Activated T-cell treated with anti-CD3 and anti-CD28 coated beads, Interleukin-2, amount 50 U/mL, for 24 hours (primary cell): ENCODE measurements around the gene UHRF1.
A peak's percentile ranks its signal among the peaks of the same experiment; 100 is the strongest.
"Not testable (repeated sequence)": the region's sequence is repeated elsewhere in the genome, so short reads cannot be mapped to it uniquely, and the experiment has no call there.

Source experiments
- DNase-seq: peaks from one replicate; pipeline ENCODE4 v3.0.0-alpha.2; 2020
- H3K27ac Mint-ChIP-seq: 2 replicates; pipeline ENCODE4 v1.8.0; 2020; ENCODE audit warnings: mild to moderate bottlenecking, mixed read lengths
- H3K27me3 Mint-ChIP-seq: 2 replicates; pipeline ENCODE4 v1.8.0; 2020; ENCODE audit warnings: mixed read lengths
- H3K36me3 Mint-ChIP-seq: 2 replicates; pipeline ENCODE4 v1.8.0; 2020; ENCODE audit warnings: low read depth, mixed read lengths
- H3K4me1 Mint-ChIP-seq: 2 replicates; pipeline ENCODE4 v1.8.0; 2020; ENCODE audit warnings: low read depth, mixed read lengths
- H3K4me3 Mint-ChIP-seq: 2 replicates; pipeline ENCODE4 v1.8.0; 2020; ENCODE audit warnings: mild to moderate bottlenecking, moderate library complexity, mixed read lengths
- H3K9me3 Mint-ChIP-seq: 2 replicates; pipeline ENCODE4 v1.8.0; 2020; ENCODE audit warnings: mixed read lengths

The UHRF1 gene

DNA sequence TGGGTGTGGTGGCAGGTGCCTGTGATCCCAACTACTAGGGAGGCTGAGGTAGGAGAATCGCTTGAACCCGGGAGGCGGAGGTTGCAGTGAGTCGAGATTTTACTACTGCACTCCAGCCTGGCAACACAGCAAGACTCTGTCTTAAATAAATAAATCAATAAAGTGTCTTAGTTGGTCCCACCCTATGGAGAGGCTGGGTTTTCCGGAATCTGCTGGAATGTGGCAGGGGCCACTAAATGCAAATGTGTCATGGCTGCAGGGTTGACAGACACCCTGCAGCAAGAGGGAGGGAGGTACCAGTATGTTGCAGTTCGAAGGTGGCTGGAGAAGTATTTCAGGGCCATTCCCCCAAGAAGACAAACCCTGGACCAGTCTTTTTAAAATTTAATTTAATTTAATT lies 24.3 kb upstream of the UHRF1 start:
- H3K27me3 Mint-ChIP-seq, H3K4me1 Mint-ChIP-seq, H3K36me3 Mint-ChIP-seq, DNase-seq, H3K27ac Mint-ChIP-seq, H3K4me3 Mint-ChIP-seq, H3K9me3 Mint-ChIP-seq: not testable (repeated sequence)

- not testable (repeated sequence) for H3K27me3 Mint-ChIP-seq, DNase-seq, H3K4me1 Mint-ChIP-seq, H3K27ac Mint-ChIP-seq, H3K9me3 Mint-ChIP-seq, H3K4me3 Mint-ChIP-seq, H3K36me3 Mint-ChIP-seq
Measured at GRCh38 chr19:4887803-4888202, 21.5 kb upstream of the UHRF1 start.

DNA sequence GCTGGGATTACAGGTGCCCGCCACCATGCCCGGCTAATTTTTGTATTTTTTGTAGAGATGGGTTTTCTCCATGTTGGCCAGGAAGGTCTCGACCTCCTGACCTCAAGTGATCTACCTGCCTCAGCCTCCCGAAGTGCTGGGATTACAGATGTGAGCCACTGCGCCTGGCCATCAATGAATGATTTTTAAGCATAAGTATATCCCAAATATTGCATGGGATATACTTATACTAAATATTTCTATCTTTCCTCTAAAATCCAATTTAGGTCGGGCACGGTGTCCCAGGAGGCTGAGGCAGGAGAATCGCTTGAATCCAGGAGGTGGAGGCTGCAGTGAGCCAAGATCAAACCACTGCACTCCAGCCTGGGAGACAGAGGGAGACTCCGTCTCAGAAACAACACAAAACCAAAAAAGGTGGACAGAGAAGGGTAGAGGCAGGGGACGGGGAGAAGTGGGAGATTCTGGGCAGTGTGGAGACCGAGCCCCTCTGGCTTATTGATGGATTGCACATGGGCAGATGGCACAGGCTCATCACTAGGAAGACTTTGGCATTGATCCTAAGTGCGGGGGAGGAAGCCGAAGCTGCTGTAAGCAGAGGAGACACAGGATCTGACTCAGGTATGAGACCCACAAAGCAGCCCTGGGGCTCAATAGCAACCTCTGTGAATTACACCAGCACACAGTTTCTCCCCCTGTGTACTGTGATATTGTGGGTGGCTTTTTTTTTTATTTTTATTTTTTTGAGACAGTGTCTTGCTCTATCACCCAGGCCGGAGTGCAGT lies 20.1 kb upstream of the UHRF1 start:
- Mint-ChIP-seq H3K27me3 (no peaks in the 10 kb centered on the region), H3K9me3 (no peaks in the 10 kb centered on the region), H3K4me1 (no peaks in the 10 kb centered on the region), H3K36me3 (peaks cover 8% of the 10 kb centered on the region), H3K4me3 (no peak overlapping the region), H3K27ac (no peak overlapping the region)
- no peak for DNase-seq

DNA sequence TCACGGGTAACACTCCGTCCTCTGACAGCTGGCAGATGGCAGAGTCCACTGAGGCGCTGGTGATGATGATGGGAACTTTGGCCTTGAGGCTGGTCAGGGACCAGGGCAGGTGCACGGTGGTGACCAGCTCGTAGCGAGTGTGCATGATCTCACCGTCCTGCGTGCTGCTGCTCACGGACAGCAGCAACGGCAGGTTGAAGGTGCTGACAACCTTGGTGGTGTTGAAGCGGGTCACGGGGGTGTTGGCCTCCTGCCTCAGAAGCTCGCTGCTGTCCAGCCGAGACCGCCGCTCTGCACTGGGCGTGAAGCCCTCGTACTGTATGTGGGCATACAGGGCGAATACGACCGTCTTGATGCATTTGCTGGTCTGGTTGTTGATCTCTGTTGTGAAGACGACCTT lies 18.2 kb upstream of the UHRF1 start:
- Mint-ChIP-seq H3K36me3 (peaks cover 8% of the 10 kb centered on the region), H3K9me3 (no peaks in the 10 kb centered on the region), H3K4me3 (no peak overlapping the region), H3K27me3 (no peaks in the 10 kb centered on the region), H3K27ac (no peak overlapping the region), H3K4me1 (peaks cover 3% of the 10 kb centered on the region)
- no peak for DNase-seq

- H3K27ac Mint-ChIP-seq, H3K4me1 Mint-ChIP-seq, H3K36me3 Mint-ChIP-seq, H3K27me3 Mint-ChIP-seq, H3K9me3 Mint-ChIP-seq, DNase-seq, H3K4me3 Mint-ChIP-seq: not testable (repeated sequence)
Measured at GRCh38 chr19:4892962-4893361, 16.3 kb upstream of the UHRF1 start.

DNA sequence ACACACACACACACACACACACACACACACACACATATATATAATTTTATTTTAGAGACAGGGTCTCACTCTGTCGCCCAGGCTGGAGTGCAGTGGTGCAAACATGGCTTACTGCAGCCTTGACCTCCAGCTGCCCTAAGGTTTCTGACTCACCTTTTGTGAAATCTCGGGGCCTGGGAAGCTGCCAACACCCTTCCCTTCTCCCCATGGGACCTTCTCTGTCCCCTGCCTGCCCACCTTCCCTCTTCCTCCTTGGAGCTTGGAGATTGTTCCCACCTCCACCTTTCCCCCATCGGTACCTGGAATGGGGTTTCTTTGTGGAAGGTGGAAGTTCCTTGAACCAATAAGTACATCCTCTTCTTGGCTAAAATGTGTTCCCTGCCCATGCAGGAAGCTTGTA lies 12.9 kb upstream of the UHRF1 start:
- DNase-seq: no peak
- Mint-ChIP-seq H3K4me3 (no peak overlapping the region), H3K36me3 (peaks cover under 1% of the 10 kb centered on the region), H3K27ac (peak overlapping the region; percentile 40), H3K27me3 (no peaks in the 10 kb centered on the region), H3K9me3 (no peaks in the 10 kb centered on the region), H3K4me1 (peaks cover 6% of the 10 kb centered on the region)

GRCh38 chr19:4897146-4897545 lies 12.2 kb upstream of the UHRF1 start:
- peaks cover 6% of the 10 kb centered on the region for H3K4me1 Mint-ChIP-seq
- no peaks in the 10 kb centered on the region for H3K27me3 Mint-ChIP-seq
- no peak overlapping the region for H3K4me3 Mint-ChIP-seq
- DNase-seq: no peak
- no peaks in the 10 kb centered on the region for H3K9me3 Mint-ChIP-seq
- H3K27ac Mint-ChIP-seq: no peak overlapping the region
- H3K36me3 Mint-ChIP-seq: no peaks in the 10 kb centered on the region

DNA sequence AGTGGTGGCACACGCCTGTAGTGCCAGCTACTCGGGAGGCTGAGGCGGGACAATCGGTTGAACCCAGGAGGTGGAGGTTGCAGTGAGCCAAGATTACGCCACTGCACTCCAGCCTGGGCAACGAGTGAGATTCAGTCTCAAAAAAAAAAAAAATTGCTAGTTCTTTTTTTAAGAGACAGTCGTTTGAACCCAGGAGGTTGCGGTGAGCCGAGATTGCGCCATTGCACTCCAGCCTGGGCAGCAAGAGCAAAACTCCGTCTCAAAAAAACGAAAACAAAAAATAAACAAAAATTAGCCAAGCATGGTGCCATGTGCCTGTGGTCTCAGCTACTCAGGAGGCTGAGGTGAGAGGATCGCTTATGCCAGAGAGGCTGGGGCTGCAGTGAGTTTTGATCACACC lies 8.4 kb upstream of the UHRF1 start:
- not testable (repeated sequence) for H3K27ac Mint-ChIP-seq, H3K27me3 Mint-ChIP-seq, H3K4me3 Mint-ChIP-seq, H3K36me3 Mint-ChIP-seq, H3K9me3 Mint-ChIP-seq, DNase-seq, H3K4me1 Mint-ChIP-seq

- H3K27me3 Mint-ChIP-seq: no peaks in the 10 kb centered on the region
- H3K4me3 Mint-ChIP-seq: no peak within 1 kb of the TSS
- DNase-seq: no peak
- no peaks in the 10 kb centered on the region for H3K9me3 Mint-ChIP-seq
- peak within 1 kb of the TSS; percentile 37 for H3K27ac Mint-ChIP-seq
- no peaks in the 10 kb centered on the region for H3K36me3 Mint-ChIP-seq
- peaks cover 5% of the 10 kb centered on the region for H3K4me1 Mint-ChIP-seq
Measured at GRCh38 chr19:4902796-4903195, 6.5 kb upstream of the UHRF1 start, which contains the start of gene ARRDC5. Gene ARRDC5, minus strand, starts transcription at chr19:4902896. Its CDS starts 71 bp downstream, at chr19:4902825.

DNA sequence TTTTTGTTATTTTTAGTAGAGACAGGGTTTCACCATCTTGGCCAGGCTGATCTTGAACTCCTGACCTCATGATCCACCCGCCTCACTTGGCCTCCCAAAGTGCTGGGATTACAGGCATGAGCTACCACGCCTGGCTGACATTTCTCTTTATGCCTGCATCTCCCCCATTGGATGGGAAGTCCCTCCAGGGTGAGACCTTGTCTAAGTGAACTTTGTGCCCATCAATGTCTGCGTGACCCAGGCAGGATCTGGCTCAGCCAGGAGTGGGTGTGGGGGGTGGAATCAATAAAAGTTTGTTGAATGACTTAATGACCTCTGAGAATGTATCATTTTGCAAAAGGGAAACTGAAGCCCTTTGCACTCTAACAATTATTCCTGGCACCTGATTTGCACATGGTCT lies 4.8 kb upstream of the UHRF1 start:
- DNase-seq: no peak
- H3K4me1 Mint-ChIP-seq: peaks cover 17% of the 10 kb centered on the region
- H3K27me3 Mint-ChIP-seq: no peaks in the 10 kb centered on the region
- H3K4me3 Mint-ChIP-seq: no peak overlapping the region
- no peaks in the 10 kb centered on the region for H3K9me3 Mint-ChIP-seq
- H3K36me3 Mint-ChIP-seq: no peaks in the 10 kb centered on the region
- H3K27ac Mint-ChIP-seq: peak overlapping the region; percentile 33

DNA sequence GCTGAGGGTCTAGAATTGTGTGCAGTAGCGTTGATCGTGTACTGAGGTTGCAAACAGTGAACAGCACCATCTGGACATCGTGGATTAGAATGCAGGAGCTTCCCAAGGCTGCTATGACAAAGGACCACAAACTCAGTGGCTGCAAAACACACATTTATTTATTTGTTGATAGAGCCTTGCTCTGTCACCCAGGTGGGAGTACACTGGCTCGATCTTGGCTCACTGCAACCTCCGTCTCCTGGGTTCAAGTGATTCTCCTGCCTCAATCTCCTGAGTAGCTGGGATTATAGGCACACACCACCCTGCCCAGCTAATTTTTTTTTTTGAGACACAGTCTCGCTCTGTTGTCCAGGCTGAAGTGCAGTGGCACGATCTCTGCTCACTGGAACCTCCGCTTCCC lies 2.3 kb upstream of the UHRF1 start:
- no peak for DNase-seq
- no peak overlapping the region for H3K27ac Mint-ChIP-seq
- no peaks in the 10 kb centered on the region for H3K9me3 Mint-ChIP-seq
- no peak overlapping the region for H3K4me3 Mint-ChIP-seq
- peaks cover 28% of the 10 kb centered on the region for H3K4me1 Mint-ChIP-seq
- H3K27me3 Mint-ChIP-seq: no peaks in the 10 kb centered on the region
- peaks cover 18% of the 10 kb centered on the region for H3K36me3 Mint-ChIP-seq

DNA sequence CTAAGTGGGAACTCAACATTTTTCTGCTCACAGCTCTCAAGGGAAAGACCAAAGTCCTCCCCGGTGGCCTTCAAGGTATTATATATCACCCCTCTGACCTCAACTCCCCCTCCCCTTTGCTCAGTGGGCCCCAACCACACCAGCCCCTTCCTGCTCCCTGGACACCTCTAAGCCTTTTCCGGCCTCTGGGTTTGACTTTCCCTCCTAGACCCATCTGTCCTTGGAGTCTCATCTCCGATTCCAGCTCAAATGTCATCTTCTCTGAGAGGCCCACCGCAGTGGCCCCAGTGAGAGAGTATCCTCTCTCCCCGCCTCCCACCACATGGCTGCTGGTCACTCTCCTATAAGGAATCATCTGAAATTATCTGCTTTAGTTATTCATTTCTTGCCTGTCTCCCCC lies 941 bp upstream of the UHRF1 start:
- H3K27ac Mint-ChIP-seq: peak overlapping the region; percentile 74
- no peak for DNase-seq
- H3K27me3 Mint-ChIP-seq: no peaks in the 10 kb centered on the region
- no peaks in the 10 kb centered on the region for H3K9me3 Mint-ChIP-seq
- H3K4me1 Mint-ChIP-seq: peaks cover 42% of the 10 kb centered on the region
- peak overlapping the region; percentile 89 for H3K4me3 Mint-ChIP-seq
- peaks cover 32% of the 10 kb centered on the region for H3K36me3 Mint-ChIP-seq

- H3K27me3 Mint-ChIP-seq: no peaks in the 10 kb centered on the region
- H3K4me3 Mint-ChIP-seq: peak overlapping the region; percentile 89
- H3K9me3 Mint-ChIP-seq: no peaks in the 10 kb centered on the region
- H3K27ac Mint-ChIP-seq: peak overlapping the region; percentile 74
- peaks cover 46% of the 10 kb centered on the region for H3K4me1 Mint-ChIP-seq
- H3K36me3 Mint-ChIP-seq: peaks cover 36% of the 10 kb centered on the region
- peak; percentile 42 for DNase-seq
Measured at GRCh38 chr19:4908781-4909155, 533 bp upstream of the UHRF1 start.

GRCh38 chr19:4909897-4910593 lies 744 bp downstream of the UHRF1 start:
- Mint-ChIP-seq H3K4me3 (peak overlapping the region; percentile 89), H3K4me1 (peaks cover 54% of the 10 kb centered on the region), H3K9me3 (no peaks in the 10 kb centered on the region), H3K36me3 (peaks cover 48% of the 10 kb centered on the region), H3K27me3 (no peaks in the 10 kb centered on the region), H3K27ac (peak overlapping the region; percentile 94)
- DNase-seq: peak; percentile 95

DNA sequence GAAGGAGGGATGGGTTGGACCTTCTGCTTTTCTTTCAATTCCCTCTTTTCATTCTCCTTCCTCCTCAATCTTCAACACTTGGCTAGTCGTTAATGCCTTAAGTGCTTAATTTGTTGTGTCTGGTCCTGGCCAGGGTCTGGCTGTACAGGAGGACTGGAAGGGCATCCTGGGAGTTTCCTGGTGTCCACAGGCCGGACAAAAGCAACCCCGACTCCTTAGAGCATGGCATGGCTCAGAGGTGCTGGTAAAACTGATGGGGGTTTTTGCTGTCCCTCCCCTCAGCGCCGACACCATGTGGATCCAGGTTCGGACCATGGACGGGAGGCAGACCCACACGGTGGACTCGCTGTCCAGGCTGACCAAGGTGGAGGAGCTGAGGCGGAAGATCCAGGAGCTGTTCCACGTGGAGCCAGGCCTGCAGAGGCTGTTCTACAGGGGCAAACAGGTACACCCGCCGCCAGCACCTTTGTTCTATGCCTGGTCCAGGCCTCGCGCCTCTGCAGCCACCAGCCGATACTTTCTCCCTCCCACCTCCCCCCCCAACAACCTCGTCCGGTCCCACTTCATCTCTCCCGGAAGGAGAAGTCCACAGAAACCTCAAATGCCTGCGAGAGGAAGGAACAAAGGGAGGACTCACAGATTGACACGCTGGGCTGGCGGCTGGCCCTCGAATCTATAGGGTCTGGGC lies 1.4 kb downstream of the UHRF1 start:
- Mint-ChIP-seq H3K36me3 (peaks cover 55% of the 10 kb centered on the region), H3K27me3 (no peaks in the 10 kb centered on the region), H3K4me1 (peaks cover 61% of the 10 kb centered on the region), H3K27ac (peak overlapping the region; percentile 94), H3K4me3 (peak overlapping the region; percentile 89), H3K9me3 (no peaks in the 10 kb centered on the region)
- peak; percentile 52 for DNase-seq
